ENCODE measurements around the gene ADARB2. TPM values are rescaled to one million over a fixed set of nuclear protein-coding genes. Genes with fewer than 3 reads are reported as not detected.

The ADARB2 gene
- total and polyA plus RNA-seq, 2 donors (not counting 1 experiment from before 2014, with no cell fraction given): not detected

GRCh38 chr10:1308173-1308961 is 429.0 kb downstream of the ADARB2 start:
- Histone ChIP-seq H3K27ac (ENCODE audit: insufficient read depth, low read length) (no peak overlapping the region), H3K9me3 (ENCODE audit: control insufficient read depth, insufficient read depth, low read depth, low read length) (no peaks in the 10 kb centered on the region), H4K20me1 (ENCODE audit: control insufficient read depth, extremely low read depth, insufficient read depth, low read length) (no peaks in the 10 kb centered on the region), H3K27me3 (ENCODE audit: control insufficient read depth, insufficient read depth, low read length) (no peaks in the 10 kb centered on the region), H3K4me2 (ENCODE audit: extremely low read depth, insufficient read depth, low read length) (no peak overlapping the region), H3K79me2 (ENCODE audit: control insufficient read depth, insufficient read depth, low read length) (no peaks in the 10 kb centered on the region), H3K4me3 (replicated peaks in 1 of 4; ENCODE audit: control extremely low read depth in 1 of 4, insufficient read depth in 1 of 4, low read depth in 3 of 4, low read length in 4 of 4) (no peak overlapping the region), H3K9ac (ENCODE audit: insufficient read depth, low read length) (no peak overlapping the region), H2AFZ (ENCODE audit: low read length) (no peak overlapping the region), H3K4me1 (ENCODE audit: control insufficient read depth, extremely low read depth, insufficient read depth, low read length) (no peaks in the 10 kb centered on the region), H3K36me3 (ENCODE audit: control insufficient read depth, insufficient read depth, low read length) (no peaks in the 10 kb centered on the region)
- DNase-seq (ENCODE audit: low read depth in 2 of 2): no peak
- no peak for TF ChIP-seq EZH2 (IDR thresholded peaks at IDR 0.05; ENCODE audit: low read length, missing control alignments)
- no peak for TF ChIP-seq CTCF (conservative IDR thresholded peaks at IDR 0.05 in 1 of 2, IDR thresholded peaks at IDR 0.05 in 1 of 2; ENCODE audit: low read depth in 1 of 2, low read length in 2 of 2)

- no peak for DNase-seq (ENCODE audit: low read depth in 2 of 2)
- Histone ChIP-seq H2AFZ (ENCODE audit: low read length) (no peak overlapping the region), H3K4me3 (replicated peaks in 1 of 4; ENCODE audit: control extremely low read depth in 1 of 4, insufficient read depth in 1 of 4, low read depth in 3 of 4, low read length in 4 of 4) (no peak overlapping the region), H3K36me3 (ENCODE audit: control insufficient read depth, insufficient read depth, low read length) (no peaks in the 10 kb centered on the region), H4K20me1 (ENCODE audit: control insufficient read depth, extremely low read depth, insufficient read depth, low read length) (no peaks in the 10 kb centered on the region), H3K4me2 (ENCODE audit: extremely low read depth, insufficient read depth, low read length) (no peak overlapping the region), H3K4me1 (ENCODE audit: control insufficient read depth, extremely low read depth, insufficient read depth, low read length) (no peaks in the 10 kb centered on the region), H3K27me3 (ENCODE audit: control insufficient read depth, insufficient read depth, low read length) (no peaks in the 10 kb centered on the region), H3K79me2 (ENCODE audit: control insufficient read depth, insufficient read depth, low read length) (no peaks in the 10 kb centered on the region), H3K27ac (ENCODE audit: insufficient read depth, low read length) (no peak overlapping the region), H3K9ac (ENCODE audit: insufficient read depth, low read length) (no peak overlapping the region), H3K9me3 (ENCODE audit: control insufficient read depth, insufficient read depth, low read depth, low read length) (no peaks in the 10 kb centered on the region)
- TF ChIP-seq CTCF (conservative IDR thresholded peaks at IDR 0.05 in 1 of 2, IDR thresholded peaks at IDR 0.05 in 1 of 2; ENCODE audit: low read depth in 1 of 2, low read length in 2 of 2) (no peak), EZH2 (IDR thresholded peaks at IDR 0.05; ENCODE audit: low read length, missing control alignments) (no peak)
Measured at GRCh38 chr10:1301143-1301542, 436.2 kb downstream of the ADARB2 start.

GRCh38 chr10:1300218-1300617 is 437.1 kb downstream of the ADARB2 start:
- no peak for TF ChIP-seq EZH2 (IDR thresholded peaks at IDR 0.05; ENCODE audit: low read length, missing control alignments)
- no peak for TF ChIP-seq CTCF (conservative IDR thresholded peaks at IDR 0.05 in 1 of 2, IDR thresholded peaks at IDR 0.05 in 1 of 2; ENCODE audit: low read depth in 1 of 2, low read length in 2 of 2)
- Histone ChIP-seq H3K27me3 (ENCODE audit: control insufficient read depth, insufficient read depth, low read length) (no peaks in the 10 kb centered on the region), H2AFZ (ENCODE audit: low read length) (no peak overlapping the region), H3K4me2 (ENCODE audit: extremely low read depth, insufficient read depth, low read length) (no peak overlapping the region), H3K9ac (ENCODE audit: insufficient read depth, low read length) (no peak overlapping the region), H3K9me3 (ENCODE audit: control insufficient read depth, insufficient read depth, low read depth, low read length) (no peaks in the 10 kb centered on the region), H3K27ac (ENCODE audit: insufficient read depth, low read length) (no peak overlapping the region), H4K20me1 (ENCODE audit: control insufficient read depth, extremely low read depth, insufficient read depth, low read length) (no peaks in the 10 kb centered on the region), H3K4me3 (replicated peaks in 1 of 4; ENCODE audit: control extremely low read depth in 1 of 4, insufficient read depth in 1 of 4, low read depth in 3 of 4, low read length in 4 of 4) (no peak overlapping the region), H3K36me3 (ENCODE audit: control insufficient read depth, insufficient read depth, low read length) (no peaks in the 10 kb centered on the region), H3K4me1 (ENCODE audit: control insufficient read depth, extremely low read depth, insufficient read depth, low read length) (no peaks in the 10 kb centered on the region), H3K79me2 (ENCODE audit: control insufficient read depth, insufficient read depth, low read length) (no peaks in the 10 kb centered on the region)
- no peak for DNase-seq (ENCODE audit: low read depth in 2 of 2)
